Stimulated activated CD4-positive, alpha-beta T cell treated with anti-CD3 and anti-CD28 coated beads, TNF-alpha, amount 100 ng/mL, for 48 hours (primary cell): ENCODE data around the gene ZNF521.

ENCODE experiments used
- DNase-seq, 3 donors: peaks; one replicate each; pipeline ENCODE4 v3.0.0-alpha.2; 2020; ENCODE audit warnings: low read depth in 3 of 3

ZNF521 gene

GRCh38 chr18:25250474-25250851 lies 101.5 kb downstream of the ZNF521 start:
- no peak for DNase-seq

GRCh38 chr18:25248755-25249154 lies 103.2 kb downstream of the ZNF521 start:
- no peak for DNase-seq

- no peak for DNase-seq
Measured at GRCh38 chr18:25247725-25248124, 104.2 kb downstream of the ZNF521 start.

GRCh38 chr18:25244924-25245698 lies 106.9 kb downstream of the ZNF521 start:
- no peak for DNase-seq

- no peak for DNase-seq
Measured at GRCh38 chr18:25244170-25244569, 107.8 kb downstream of the ZNF521 start.

- DNase-seq, result no peak
Measured at GRCh38 chr18:25243754-25244153, 108.2 kb downstream of the ZNF521 start.

- no peak for DNase-seq
Measured at GRCh38 chr18:25243257-25243656, 108.7 kb downstream of the ZNF521 start.

- DNase-seq, result no peak
Measured at GRCh38 chr18:25240420-25240770, 111.6 kb downstream of the ZNF521 start.

GRCh38 chr18:25239581-25240419 lies 112.2 kb downstream of the ZNF521 start:
- no peak for DNase-seq

- no peak for DNase-seq
Measured at GRCh38 chr18:25239151-25239550, 112.8 kb downstream of the ZNF521 start.

GRCh38 chr18:25237571-25238267 lies 114.2 kb downstream of the ZNF521 start:
- DNase-seq, result no peak

GRCh38 chr18:25236736-25237135 lies 115.2 kb downstream of the ZNF521 start:
- DNase-seq, result no peak

- DNase-seq, result no peak
Measured at GRCh38 chr18:25235401-25236042, 116.4 kb downstream of the ZNF521 start.

- no peak for DNase-seq
Measured at GRCh38 chr18:25234740-25235345, 117.1 kb downstream of the ZNF521 start.

- DNase-seq, result no peak
Measured at GRCh38 chr18:25234322-25234639, 117.7 kb downstream of the ZNF521 start.

GRCh38 chr18:25233528-25234321 lies 118.2 kb downstream of the ZNF521 start:
- DNase-seq, result no peak

- no peak for DNase-seq
Measured at GRCh38 chr18:25231327-25231691, 120.7 kb downstream of the ZNF521 start.

GRCh38 chr18:25230658-25231326 lies 121.2 kb downstream of the ZNF521 start:
- DNase-seq, result no peak

- no peak for DNase-seq
Measured at GRCh38 chr18:25229920-25230319, 122.0 kb downstream of the ZNF521 start.

GRCh38 chr18:25229081-25229480 lies 122.9 kb downstream of the ZNF521 start:
- no peak for DNase-seq
